Stimulated activated CD8-positive, alpha-beta memory T cell treated with anti-CD3 and anti-CD28 coated beads, Interleukin-4, amount 100 ng/mL, for 48 hours (primary cell): ENCODE data around the gene LILRA5.
"Not testable (repeated sequence)": the region's sequence is repeated elsewhere in the genome, so short reads cannot be mapped to it uniquely, and the experiment has no call there.

ENCODE experiments used
- DNase-seq: peaks from one replicate; pipeline ENCODE4 v3.0.0-alpha.2; 2020

LILRA5 gene

DNA sequence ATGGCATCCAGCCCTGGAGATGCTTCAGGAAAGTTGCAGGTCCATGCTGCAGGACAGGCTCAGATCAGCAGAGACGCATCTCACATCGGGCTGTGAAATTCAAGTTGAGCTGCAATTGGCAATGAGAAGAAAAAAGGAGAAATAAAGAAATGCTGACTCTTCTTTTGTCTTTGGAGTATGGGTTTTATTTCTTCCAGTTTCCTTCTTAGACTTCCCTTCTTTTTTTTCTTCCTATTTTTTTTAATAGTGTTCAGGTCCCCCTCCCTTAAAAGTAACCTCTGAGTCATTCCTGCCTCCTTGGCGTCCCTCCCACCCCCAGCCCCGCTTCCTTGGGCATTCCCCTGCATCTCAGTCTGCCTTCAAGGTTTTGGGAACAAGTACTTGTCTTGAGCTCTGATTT, 41.4 kb downstream of the LILRA5 start:
- not testable (repeated sequence) for DNase-seq

DNA sequence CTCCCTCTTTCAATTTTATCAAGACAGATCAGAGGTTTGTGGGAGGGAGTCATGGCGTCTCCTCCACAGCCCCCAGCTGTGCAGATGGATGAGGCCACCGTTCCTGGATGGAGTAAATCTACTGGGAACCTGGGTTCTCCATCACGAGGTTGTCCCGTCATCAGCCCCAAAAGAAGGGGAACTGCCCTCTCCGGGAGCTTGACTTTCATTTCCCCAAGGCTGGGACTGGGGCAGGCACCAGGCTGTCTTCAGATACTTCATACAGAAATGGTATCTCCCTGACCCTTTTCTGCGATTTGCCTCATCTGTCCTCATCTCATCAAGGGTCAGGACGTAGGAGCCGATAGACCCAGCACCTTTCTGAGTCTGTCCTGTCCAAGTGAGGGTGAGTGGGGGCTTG, 41.9 kb downstream of the LILRA5 start:
- DNase-seq, result no peak

DNA sequence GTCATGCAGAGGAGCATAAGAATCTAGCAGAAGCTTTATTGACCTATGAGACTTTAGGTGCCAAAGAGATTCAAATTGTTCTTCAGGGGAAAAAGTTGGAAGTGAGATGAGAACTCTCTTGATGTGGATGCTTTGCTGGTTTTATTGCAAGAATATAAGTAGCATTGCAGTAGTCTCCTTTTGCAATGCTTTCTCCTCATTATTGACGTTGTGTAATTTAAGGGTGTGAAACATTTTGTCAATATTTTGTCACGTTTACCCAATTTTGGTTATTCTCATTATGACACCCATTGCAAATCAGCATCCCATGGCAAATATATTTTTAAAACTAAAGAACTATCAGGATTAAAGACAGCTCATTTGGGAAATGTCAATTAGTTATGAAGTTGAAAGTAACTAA, 44.0 kb downstream of the LILRA5 start:
- no peak for DNase-seq

DNA sequence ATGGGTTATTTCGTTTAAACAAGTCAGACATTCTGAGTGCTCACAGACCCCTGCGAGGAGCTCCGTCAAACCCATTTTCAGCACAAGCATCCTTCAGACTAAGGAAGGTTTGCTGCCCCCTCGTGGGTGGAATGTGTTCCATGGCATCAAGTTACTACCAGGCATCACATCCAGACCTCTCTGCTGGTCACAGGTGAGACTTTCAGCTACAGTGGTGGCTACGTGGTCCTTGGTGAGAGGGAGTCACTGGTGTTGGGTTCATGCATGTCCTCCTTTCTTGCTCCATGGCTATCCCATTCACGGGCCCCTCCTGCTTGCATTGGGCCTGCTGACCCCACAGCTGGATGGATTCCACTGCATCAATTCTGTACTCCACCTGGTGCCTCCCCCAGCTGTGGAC, 46.8 kb downstream of the LILRA5 start:
- DNase-seq, result peak; percentile 90

DNA sequence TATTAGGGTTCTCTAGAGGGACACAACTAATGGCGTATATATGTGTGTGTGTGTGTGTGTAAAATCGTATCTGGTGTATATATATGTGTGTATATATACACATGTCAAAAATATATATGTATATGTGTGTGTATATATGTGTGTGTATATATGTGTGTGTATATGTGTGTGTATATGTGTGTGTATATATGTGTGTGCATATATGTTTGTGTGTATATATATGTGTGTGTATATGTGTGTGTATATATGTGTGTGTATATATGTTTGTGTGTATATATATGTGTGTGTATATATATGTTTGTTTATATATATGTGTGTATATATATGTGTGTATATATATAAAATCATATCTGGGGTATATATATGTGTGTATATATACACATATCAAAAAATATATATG, 50.5 kb downstream of the LILRA5 start:
- DNase-seq, result no peak

DNA sequence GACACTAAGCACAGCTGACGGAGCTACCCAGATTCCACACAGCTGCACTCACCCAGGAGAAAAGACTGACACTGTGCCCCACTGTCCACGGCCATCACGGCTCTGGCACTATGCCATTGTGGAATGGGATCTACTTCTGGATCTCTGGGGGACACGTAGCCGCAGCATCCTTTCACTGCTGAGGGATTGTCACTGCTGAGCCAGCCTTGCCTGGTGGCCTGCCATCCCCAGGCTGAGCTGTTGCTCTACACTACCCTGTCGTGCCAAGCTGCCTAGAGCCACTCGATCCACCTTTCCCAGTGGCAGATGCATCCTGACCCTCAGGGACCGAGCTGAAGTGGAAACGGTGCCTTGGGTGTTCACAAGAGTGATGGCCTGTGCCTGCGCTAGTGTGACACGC, 50.9 kb downstream of the LILRA5 start:
- no peak for DNase-seq

DNA sequence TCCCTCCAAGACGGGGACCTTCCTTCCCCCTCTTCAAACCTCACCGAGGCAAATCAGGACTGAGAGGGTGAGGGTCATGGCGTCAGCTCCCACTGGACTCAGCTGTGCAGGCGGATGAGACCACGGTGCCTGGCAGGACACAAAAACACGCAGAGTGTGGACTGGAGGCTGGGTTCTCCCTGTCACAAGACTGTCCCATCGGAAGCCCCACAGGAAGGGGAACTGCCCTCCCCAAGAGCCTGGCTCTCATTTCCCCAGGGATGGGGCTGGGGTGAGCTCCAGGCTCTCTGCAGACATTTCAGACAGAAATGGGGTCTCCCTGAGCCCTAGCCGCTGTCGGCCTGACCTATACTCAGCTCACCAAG, 55.9 kb downstream of the LILRA5 start, which contains the start of gene LILRB5:
Gene LILRB5 (minus strand): TSS at position 158 of the 365 bp plus-strand sequence. CDS start 80 bp downstream, at position 78.
- no peak for DNase-seq
